ENCODE data around the gene EFCAB12.

Gene EFCAB12

GRCh38 chr3:129358772-129359371 lies 69.6 kb downstream of the EFCAB12 start:
- TF ChIP-seq ZFX (IDR thresholded peaks at IDR 0.05) (no peak), CTCF (conservative IDR thresholded peaks at IDR 0.05) (no peak)
- no peak overlapping the region for H3K27ac ChIP-seq

DNA sequence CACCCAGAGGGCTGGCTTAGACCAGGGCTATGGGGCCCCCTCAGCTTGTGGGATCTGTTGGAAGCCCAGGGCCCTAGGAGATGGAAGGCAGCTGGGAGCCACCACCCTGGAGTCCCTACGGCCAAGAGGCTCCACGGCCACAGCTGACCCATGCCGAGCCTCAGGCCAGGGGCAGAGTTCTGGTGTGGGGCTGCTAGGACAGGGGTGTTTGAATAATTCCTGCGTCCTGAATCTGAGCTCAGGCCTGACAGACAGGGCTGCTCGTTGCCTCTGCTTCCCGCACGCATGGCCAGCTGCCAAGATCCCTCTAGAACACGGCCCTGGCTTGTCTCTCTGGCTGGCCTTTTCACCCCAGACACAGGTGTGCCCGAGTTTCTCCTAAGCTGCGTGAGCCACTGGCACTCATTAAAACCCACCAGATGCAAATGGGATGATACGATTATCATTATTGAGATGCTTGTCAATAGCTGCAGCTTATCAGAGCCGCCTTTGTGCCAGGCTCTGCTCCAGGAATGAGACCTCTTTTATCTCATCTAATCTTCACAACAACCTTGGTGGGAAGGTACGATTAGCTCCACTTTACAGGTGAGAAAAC lies 70.2 kb downstream of the EFCAB12 start:
- TF ChIP-seq ZFX (IDR thresholded peaks at IDR 0.05) (no peak), CTCF (conservative IDR thresholded peaks at IDR 0.05) (no peak)
- no peak overlapping the region for H3K27ac ChIP-seq

- no peak overlapping the region for H3K27ac ChIP-seq
- TF ChIP-seq CTCF (conservative IDR thresholded peaks at IDR 0.05) (no peak), ZFX (IDR thresholded peaks at IDR 0.05) (no peak)
Observed at GRCh38 chr3:129357616-129358015, 70.8 kb downstream of the EFCAB12 start.

DNA sequence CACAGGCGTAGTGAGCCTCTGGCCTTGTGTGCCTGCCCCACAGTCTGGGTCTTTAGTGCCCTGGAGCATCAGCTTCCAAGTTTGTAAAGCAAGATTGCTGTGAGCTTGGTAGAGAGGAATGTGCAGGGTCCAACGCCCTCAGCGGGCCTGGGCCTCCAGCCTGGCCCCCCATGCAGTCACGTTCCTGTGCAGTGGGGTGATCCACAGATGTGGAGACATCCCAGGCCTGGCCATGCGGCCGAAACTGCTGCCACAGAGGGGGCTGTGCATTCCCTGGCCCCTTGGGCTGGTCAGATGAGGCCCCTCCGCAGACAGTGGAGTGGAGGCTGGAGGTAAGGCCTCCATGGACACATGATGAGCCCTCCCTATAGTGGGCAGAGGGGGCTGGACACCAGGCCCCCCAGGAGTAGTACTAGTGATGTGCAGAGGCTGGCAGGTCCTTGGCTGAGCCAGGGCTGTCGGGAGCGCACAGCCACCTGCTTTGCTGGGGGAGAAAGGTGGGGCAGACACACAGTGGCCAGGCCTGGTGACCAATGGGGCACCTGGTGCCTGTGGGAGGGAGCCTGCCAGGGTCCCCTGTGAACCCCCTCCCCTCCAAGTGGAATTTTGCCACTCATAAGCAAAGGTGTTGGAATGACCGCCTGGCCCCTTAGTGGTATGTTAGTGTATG lies 71.5 kb downstream of the EFCAB12 start:
- no peak overlapping the region for H3K27ac ChIP-seq
- TF ChIP-seq CTCF (conservative IDR thresholded peaks at IDR 0.05) (no peak), ZFX (IDR thresholded peaks at IDR 0.05) (no peak)

DNA sequence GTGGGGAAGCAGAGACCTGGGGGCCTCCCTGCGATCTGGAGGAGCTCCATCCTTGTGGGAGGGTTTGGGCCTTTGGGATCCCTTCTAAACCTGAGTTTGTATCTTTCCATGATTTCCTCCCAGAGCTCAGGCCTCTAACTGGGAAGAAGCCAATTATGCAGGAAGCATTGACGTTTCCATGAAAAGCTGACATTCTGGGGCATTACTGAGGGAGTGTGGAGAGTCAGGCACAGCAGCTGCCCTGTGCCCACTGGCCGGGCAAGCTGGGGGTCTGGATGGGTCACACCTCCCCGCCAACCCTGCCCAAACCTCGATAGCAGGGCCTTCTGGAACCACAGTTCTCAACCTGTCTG lies 74.9 kb downstream of the EFCAB12 start:
- no peak overlapping the region for H3K27ac ChIP-seq
- no peak for TF ChIP-seq ZFX (IDR thresholded peaks at IDR 0.05)
- no peak for TF ChIP-seq CTCF (conservative IDR thresholded peaks at IDR 0.05)

DNA sequence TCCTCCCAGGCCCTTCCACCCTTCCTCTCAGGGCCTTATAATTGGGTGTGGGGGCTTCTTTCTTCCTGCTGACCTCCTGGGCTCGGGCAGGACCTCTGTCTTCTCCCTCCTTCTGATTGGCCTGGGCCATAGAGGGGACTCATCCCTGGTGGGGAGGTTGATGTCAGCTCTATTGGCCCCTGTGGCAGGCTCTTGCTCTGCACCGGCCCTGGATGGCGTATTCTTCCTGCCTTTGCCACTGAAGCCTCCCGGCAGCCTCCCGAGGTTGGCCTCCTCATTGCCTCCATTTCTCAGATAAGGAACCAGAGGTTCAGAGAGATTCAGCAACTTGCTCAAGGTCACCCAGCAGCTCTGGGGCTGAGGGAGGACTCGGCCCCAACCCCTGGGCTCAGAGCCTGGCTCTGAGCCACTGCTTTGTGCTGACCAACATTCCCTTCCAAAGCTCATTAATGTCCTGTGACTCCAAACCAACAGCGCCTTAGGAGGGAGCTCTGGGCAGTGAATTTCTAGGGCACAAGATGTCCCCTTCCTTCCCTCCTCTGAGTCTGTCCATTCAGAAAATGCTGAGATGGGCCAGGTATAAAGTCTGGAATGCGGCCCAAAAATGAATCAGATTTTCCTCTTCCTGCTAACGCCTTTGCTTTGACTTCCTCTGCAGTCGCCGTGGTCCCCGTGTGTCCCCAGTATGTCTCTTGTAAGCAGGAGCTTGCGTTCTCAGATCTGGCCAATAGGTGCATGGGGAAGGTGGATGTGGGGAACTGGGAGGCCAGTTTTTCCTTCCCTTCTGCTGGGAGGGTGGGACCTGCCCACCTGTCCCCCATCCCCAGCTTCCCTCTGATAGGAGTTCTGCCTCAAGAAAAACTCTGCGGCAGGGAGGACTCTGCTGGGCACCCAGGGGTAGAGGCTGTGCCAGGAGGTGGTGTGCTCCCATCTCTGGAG lies 75.5 kb downstream of the EFCAB12 start:
- TF ChIP-seq ZFX (IDR thresholded peaks at IDR 0.05): no peak
- TF ChIP-seq CTCF (conservative IDR thresholded peaks at IDR 0.05): no peak
- H3K27ac ChIP-seq: no peak overlapping the region

All from C4-2B (cell line).